ENCODE results near the gene VIL1.

The VIL1 gene

DNA sequence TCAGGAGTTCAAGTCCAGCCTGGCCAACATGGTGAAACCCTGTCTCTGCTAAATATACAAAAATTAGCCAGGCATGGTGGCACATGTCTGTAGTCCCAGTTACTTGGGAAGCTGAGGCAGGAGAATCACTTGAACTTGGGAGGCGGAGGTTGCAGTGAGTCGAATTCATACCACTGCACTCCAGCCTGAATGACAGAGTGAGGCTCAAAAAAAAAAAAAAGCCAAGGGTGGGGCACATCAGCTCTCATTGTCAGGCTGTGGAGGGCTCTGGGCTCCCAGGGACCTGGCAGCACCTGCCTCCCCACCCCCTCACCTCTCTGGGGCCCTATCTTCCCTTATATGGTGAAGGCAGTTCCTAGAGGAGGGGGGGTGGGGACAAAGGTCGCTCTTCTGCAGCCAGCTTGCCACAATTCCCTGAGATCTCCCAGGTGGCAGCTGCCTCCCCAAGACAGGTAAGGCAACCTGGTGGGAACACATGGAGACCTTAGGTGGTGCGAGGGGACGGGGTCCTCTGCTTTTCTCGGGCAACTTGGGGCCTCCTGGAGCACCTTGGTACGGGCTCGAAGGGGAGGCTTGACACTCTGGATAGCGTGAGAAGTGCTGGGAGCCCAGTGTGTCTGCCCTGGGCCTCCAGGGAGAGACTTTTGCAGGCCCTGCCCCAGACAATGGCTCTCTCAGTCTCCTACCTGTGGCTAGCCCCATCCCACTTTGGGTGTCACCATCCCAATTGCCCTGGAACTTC lies at the start of gene VIL1:
Gene VIL1 (plus strand): TSS at position 407 of the 742 bp plus-strand sequence. CDS start 4,656 bp downstream, outside the sequence.
- no peak for DNase-seq

DNA sequence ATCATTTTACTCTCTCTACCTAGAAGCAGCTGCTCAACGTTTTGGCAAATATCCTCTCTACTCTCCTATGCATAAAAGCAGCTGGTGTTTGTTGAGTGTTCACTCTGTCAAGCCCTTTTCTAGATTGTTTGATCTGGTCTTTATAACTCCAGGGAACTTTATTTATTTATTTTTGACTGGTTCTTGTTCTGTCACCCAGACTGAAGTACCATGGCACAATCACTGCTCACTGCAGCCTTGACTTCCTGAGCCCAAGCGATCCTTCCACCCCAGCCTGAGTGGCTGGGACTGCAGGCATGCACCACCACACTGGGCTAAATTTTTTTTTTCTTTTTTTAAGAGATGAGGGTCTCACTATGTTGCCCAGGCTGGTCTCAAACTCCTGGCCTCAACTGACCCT lies 49.6 kb upstream of the VIL1 start:
- DNase-seq, result peak in 1 of 2 experiments; percentile 56

DNA sequence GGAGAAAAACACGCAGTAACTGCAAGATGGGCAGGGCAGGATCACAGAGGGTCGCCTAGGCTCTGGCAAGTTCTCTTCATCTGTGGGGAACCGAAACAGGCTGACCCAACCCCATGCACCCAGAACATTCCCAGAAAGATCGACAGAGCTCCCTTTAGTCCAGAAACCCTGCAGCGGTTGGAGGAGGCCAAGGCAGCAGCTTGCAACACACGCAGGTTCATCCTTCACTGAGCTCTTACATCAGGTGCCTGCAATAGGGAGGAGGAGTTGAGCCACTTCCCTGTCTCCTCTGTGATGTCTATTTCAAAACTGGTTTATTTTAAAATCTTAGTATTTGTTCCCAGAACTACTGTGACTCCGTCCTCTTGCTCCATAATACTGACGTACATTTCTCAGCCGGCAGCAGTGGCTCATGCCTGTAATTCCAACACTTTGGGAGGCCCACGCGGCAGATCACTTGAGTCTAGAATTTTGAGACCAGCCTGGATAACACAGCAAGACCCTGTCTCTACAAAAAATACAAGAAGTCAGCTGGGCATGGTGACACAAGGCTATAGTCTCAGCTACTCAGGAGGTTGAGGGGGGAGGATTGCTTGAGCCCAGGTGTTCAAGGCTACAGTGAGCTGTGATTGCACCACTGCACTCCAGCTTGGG lies 48.4 kb upstream of the VIL1 start:
- no peak for DNase-seq

DNA sequence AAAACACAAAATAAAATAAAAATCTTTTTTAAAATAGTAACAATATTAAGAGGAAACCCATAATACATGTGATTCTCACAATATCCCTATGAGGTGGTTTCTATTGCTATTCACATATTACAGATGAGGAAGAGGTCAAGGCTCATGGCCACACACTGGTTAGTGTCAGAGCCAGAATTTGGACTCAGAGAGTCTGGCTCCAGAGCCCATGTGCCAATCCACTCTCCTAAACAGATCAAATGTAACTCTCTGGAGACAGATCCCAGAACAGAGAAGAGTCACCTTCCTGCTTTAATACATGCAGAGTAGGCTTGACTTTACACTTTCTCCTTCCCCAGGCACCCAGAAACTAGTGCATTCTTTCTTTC lies 47.0 kb upstream of the VIL1 start:
- no peak for DNase-seq

DNA sequence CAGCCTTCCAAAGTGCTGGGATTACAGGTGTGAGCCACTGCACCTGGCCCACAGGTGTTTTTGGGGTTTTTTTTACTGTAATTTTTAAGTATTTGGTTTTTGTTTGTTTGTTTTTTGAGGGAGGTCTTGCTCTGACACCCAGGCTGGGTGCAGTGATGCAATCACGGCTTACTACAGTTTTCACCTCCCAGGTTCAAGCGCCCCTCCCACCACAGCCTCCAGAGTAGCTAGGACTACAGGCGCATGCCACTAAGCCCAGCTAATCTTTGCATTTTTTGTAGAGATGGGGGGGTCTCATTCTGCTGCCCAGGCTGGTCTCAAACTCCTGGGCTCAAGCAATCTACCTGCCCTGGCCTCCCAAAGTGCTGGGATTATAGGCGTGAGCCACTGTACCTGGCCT lies 44.1 kb upstream of the VIL1 start:
- no peak for DNase-seq

DNA sequence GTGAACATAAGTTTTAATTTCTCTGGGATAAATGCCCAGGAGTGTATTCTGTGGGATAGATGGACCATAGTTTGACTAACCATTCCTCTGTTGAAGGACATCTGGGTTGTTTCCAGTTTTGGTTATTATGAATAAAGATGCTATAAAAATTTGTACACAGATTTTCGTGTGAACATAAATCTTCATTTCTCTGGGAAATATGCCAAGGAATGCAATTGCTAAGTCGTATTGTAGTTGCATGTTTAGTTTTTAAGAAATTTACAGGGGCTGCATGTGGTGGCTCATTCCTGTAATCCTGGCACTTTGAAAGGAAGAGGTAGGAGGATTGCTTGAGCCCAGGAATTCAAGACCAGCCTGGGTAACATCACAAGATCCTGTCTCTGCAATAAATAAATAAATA lies 43.7 kb upstream of the VIL1 start:
- no peak for DNase-seq

DNA sequence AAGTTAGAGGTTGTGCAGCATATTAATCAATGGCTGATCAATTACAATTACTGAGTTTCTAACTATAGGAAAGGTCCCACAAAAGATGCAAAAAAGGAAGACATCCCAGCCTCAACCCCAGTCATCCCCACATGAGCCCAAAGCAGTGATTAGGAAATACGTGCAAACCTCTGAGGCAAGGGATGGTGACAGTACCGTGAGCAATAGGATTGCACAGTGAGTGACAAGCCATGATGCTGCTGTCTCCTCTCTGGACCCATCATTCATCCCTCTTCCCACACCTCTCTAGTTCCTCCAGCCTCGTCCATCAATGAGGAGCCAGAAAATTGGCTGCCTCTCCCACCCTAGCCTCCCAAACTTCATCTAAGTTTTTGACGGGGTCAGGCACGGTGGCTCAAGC lies 40.9 kb upstream of the VIL1 start:
- DNase-seq, result no peak

DNA sequence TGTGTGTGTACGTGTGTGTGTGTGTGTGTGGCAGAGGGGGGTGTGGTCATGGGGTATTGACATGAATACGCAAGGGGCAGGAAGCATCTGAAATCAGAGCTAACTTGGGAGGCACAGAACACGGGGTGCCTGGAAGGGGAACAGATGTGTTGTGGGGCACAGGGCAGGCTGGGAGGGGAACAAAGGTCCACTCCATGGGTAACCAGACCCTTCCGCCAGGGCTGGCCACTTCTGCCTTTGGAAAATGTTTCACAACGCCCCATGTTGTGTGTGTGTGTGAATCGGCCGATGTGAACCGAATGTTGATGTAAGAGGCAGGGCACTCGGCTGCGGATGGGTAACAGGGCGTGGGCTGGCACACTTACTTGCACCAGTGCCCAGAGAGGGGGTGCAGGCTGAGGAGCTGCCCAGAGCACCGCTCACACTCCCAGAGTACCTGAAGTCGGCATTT lies 37.0 kb upstream of the VIL1 start, which contains the start of gene SLC11A1:
Gene SLC11A1 (plus strand): TSS at position 358 of the 451 bp plus-strand sequence. CDS start 96 bp downstream, outside the sequence.
- DNase-seq, result no peak

DNA sequence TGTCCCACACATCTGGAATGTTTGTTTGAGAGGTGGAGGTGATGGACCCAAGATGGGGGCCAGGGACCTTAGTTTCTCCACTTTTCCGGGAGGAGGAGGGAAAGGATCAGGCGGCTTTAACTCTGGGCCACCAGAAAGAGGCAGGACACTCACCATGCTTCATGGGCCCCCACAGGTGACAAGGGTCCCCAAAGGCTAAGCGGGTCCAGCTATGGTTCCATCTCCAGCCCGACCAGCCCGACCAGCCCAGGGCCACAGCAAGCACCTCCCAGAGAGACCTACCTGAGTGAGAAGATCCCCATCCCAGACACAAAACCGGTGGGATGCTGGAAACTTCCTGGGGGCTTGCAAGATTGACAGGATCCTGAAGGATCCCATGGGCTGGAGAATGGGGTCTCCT lies 36.1 kb upstream of the VIL1 start:
- DNase-seq, result no peak

DNA sequence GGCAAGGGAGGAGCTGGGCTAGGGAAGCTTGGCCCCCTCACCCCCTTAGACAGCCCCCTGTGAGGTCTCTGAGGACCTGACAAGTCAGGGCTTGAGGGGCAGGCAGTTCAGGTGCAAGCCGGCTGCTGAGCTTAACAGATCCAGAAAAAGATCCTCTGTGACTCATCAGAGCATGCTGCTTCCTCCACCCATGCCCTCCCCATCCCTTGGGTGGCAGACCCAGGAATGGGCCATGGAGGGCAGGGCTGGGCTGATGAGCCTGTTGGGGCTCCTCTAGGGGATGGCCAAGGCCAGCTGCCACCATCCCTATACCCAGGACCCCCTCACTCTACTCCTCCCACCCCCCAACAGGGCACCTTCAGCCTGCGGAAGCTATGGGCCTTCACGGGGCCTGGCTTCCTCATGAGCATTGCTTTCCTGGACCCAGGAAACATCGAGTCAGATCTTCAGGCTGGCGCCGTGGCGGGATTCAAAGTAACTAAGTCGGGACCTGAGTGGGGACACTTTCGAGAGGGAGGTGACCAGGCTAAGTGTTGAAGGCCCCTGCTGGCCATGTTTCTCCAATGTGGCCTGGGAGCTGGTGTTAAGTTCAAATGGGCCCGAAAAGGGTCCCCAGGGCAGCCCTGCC lies 34.9 kb upstream of the VIL1 start:
- DNase-seq, result no peak

DNA sequence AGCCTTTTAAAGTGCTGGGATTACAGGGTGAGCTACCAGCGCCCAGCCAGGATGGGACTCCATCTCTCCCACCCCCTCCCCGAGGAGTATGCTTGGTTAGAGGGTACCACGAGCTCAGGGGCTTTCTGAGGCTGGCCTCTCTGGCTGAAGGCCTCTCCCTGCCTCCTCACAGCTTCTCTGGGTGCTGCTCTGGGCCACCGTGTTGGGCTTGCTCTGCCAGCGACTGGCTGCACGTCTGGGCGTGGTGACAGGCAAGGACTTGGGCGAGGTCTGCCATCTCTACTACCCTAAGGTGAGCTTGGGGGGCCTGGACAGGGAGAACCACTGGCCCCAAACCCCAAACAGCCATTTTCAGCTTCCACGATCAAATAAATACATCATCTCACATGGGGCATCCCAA lies 33.9 kb upstream of the VIL1 start:
- DNase-seq, result no peak

DNA sequence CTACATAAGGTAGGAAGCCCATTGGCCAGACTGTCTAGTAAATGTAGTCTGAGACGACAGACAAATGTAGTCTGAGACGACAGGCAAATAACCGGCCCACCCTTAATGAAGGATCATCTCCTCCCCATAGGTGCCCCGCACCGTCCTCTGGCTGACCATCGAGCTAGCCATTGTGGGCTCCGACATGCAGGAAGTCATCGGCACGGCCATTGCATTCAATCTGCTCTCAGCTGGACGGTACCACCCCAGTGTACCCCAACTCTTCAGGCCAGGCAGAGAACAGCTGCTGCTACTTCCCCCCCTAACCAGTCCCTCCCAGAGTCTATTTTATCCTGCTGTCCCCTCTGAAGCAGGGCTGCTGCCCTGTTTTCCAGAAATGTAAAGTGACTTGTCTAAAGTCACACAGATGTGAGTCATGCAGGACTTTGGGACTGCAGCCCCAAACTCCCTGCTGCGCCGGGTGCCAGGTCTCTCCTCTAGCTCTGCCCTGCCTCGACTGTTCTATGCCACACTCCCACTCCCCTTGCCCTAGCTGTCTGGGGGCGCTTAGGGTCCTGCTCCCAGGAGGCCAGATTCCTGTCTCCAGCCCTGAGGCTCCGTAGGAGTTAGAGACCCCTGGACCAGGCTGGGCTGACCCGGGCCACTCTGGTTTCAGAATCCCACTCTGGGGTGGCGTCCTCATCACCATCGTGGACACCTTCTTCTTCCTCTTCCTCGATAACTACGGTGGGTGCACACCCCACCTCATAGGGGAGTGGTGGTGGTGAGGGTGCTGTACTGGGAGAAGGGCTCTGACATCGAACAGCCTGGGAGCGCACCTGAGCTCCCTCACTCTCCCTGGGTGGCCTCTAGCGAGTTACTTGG lies 32.2 kb upstream of the VIL1 start:
- DNase-seq, result no peak

DNA sequence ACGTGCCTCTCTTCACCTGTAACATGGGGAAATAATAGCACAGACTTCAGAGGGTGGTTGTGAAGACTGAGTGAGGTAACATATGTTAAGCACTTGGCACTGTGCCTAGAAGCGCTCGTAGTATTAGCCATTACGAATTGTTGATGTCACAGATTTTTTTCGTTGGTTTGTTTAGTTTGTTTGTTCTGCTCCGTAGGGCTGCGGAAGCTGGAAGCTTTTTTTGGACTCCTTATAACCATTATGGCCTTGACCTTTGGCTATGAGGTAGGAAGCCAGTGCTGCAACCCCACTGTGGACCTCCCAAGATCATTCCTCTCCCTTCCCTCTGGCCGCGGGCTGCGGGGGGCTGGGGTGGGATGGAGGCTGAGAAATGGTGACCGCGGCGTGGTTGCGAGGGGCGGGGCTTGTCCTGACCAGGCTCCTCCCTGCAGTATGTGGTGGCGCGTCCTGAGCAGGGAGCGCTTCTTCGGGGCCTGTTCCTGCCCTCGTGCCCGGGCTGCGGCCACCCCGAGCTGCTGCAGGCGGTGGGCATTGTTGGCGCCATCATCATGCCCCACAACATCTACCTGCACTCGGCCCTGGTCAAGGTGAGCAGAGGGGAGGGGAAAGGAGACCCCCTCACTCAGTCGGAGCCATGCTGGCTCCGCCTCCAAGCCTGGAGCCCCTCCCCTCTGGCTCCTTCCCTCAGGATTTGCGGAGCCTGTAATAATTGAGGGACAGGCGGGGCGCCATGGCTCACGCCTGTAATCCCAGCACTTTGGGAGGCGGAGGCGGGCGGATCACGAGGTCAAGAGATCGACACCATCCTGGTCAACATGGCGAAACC lies 31.3 kb upstream of the VIL1 start:
- DNase-seq, result peak; percentile 55 to 72

DNA sequence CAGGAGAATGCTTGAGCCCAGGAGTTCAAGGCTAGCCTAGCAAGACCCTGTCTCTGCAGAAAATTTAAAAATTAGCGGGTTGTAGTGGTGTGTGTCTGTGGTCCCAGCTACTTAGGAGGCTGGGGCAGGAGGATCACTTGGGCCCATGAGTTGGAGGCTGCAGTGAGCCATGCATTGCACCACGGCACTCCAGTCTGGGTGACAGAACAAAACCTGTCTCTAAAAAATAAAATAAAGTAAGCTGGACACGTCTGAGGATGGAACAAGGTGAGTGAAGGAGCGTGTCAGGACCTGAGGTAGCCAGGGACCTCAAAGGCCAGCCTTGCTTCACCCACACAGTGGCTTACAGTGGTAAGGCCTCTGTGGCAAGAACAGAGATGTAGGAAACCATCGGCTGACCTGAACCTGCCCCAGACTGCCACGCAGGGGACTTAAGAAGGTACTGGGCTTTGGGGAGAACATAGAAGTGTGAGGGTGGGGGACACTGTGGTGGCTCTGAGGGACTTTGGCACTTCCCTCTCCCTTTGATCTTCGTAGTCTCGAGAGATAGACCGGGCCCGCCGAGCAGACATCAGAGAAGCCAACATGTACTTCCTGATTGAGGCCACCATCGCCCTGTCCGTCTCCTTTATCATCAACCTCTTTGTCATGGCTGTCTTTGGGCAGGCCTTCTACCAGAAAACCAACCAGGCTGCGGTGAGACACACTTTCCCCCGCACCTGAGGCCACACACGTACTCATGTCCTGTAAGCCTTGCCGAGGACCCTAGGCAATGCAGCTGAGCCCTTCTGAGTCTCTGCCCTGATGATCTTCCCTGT lies 29.4 kb upstream of the VIL1 start:
- DNase-seq, result no peak

DNA sequence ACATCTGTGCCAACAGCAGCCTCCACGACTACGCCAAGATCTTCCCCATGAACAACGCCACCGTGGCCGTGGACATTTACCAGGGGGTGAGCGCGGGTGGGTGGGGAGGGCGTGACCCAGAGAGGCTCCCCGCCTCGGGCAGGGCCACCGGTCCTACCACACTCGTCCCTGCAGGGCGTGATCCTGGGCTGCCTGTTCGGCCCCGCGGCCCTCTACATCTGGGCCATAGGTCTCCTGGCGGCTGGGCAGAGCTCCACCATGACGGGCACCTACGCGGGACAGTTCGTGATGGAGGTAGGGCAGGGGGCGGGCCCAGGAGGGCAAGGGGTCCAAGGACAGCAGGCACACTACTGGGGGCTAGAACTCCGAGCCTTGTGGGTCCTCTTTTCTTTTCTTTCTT lies 27.7 kb upstream of the VIL1 start:
- no peak for DNase-seq

DNA sequence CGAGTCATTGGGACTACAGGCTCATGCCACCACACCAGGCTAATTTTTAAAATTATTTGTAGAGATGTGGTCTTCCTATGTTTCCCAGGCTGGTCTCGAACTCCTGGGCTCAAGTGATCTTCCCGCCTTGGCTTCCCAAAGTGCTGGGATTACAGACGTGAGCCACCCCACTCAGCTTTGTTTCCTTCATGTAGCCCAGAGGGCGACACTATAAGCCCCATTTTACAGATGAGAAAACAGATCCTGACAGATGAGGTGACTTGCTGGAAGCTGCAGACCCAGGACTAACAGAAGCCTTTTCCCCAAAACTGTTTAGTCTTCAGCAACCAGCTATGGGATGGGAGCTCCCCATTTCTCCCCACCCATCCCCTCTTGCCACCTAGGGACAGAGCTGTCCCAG lies 26.5 kb upstream of the VIL1 start:
- DNase-seq, result no peak

DNA sequence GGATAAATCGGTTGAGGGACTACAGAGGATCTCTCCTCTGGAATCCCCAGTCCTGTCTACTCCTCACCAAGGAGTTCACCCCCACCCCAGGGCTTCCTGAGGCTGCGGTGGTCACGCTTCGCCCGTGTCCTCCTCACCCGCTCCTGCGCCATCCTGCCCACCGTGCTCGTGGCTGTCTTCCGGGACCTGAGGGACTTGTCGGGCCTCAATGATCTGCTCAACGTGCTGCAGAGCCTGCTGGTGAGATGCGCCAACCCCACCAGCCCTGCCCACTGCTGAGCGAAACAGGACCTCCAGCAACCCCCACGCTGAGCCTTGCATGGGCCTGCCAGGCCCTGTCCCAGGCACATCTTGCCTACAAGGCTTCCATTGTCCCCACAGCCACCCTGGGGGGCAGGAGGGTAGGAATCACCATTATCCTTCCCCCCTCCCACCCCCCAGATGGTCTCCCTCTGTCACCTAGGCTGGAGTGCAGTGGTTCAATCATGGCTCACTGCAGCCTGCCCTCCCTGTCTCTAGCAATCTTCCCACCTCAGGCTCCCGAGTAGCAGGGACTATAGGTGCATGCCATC lies 25.9 kb upstream of the VIL1 start:
- DNase-seq, result no peak

DNA sequence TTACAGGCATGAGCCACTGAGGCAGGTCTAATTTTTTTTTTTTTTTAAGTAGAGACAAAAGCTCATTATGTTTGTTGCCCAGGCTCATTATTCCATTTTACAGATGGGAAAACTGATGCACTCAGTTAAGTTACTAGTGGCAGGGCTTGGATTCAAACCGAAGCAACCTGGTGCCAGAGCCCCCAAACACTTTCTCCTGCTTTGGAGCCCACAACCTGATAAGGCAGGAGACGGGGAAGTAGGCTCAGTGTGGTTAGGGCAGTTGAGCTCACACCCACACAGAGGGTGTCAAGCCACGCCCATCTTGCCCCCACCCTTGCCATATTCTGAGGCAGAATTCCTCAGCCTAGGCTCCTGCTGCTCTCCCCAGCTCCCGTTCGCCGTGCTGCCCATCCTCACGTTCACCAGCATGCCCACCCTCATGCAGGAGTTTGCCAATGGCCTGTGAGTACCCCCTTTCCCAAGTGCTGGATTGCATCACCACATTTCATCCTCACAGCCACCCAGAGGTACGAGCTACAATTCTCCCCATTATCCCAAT lies 25.1 kb upstream of the VIL1 start:
- no peak for DNase-seq

DNA sequence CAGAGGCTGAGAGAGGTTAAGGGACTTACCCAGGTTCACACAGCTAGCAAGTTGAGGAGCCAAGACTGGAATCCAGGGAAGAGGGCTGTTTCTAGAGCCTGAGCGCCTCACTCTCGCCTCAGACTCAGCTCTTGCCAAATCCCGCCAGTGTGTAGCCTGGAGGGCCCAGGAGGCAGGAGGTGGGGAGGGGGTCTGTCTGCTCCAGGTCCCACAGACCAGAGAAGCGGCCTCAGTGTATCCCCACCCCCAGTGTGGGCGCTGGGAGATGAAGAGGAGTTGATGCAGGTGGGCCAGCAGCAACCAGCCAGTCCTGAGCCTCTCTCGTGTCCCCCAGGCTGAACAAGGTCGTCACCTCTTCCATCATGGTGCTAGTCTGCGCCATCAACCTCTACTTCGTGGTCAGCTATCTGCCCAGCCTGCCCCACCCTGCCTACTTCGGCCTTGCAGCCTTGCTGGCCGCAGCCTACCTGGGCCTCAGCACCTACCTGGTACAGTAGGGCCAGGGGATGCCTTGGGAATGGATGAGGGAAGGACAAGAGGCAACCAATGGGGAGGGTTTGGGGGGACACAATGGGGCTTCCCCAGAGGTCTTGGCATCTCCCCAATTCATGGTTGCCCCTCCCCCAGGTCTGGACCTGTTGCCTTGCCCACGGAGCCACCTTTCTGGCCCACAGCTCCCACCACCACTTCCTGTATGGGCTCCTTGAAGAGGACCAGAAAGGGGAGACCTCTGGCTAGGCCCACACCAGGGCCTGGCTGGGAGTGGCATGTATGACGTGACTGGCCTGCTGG lies 24.4 kb upstream of the VIL1 start:
- DNase-seq, result no peak

DNA sequence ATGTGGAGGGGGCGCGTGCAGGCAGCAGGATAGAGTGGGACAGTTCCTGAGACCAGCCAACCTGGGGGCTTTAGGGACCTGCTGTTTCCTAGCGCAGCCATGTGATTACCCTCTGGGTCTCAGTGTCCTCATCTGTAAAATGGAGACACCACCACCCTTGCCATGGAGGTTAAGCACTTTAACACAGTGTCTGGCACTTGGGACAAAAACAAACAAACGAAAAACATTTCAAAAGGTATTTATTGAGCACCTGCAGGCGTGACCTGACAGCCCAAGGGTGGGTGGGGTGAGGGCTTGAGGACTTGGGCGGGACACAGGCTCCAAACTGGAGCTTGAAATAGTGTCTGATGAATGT lies 23.9 kb upstream of the VIL1 start:
- DNase-seq, result no peak
